Umbilical cord (tissue), 2 donors: ENCODE results near the gene CDC25B. TPM values are rescaled to one million over a fixed set of nuclear protein-coding genes. Genes with fewer than 3 reads are reported as not detected.

Experiments
- DNase-seq: peaks from one replicate; pipeline ENCODE4 v3.0.0-alpha.2; 2015; ENCODE audit warnings: low spot score
- total RNA-seq: library from RNA; depleted of rRNA; stranded (reverse); fragments of >200 nt; gene quantifications from one replicate; pipeline ENCODE4 v1.2.3, GENCODE V29; 2014; ENCODE audit warnings: low replicate concordance; ENCODE audit not compliant: insufficient read depth

The CDC25B gene
- total RNA-seq, 1 donor from 2014 or later = 6.7 TPM

DNA sequence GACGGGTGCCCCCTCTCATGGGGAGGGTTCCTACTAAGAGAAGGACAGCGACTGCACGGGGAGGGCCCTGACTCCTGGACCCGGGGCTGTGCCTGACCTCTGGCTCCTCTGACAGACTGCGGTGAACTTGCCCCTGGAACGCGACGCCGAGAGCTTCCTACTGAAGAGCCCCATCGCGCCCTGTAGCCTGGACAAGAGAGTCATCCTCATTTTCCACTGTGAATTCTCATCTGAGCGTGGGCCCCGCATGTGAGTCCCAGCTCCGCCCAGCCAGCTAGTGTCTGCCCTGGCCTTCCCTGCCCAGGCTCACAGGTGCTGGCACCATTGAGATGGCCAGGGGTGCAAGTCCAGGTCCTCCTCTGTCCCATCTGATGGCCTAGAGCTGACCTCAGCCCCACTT, 7.2 kb downstream of the CDC25B start:
- DNase-seq = no peak

GRCh38 chr20:3803854-3804253, 7.7 kb downstream of the CDC25B start:
- DNase-seq = no peak

GRCh38 chr20:3804254-3804751, 8.2 kb downstream of the CDC25B start:
- no peak for DNase-seq

DNA sequence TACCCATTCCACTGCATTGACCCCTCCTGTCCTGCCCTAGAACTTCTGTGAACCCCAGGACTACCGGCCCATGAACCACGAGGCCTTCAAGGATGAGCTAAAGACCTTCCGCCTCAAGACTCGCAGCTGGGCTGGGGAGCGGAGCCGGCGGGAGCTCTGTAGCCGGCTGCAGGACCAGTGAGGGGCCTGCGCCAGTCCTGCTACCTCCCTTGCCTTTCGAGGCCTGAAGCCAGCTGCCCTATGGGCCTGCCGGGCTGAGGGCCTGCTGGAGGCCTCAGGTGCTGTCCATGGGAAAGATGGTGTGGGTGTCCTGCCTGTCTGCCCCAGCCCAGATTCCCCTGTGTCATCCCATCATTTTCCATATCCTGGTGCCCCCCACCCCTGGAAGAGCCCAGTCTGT, 8.7 kb downstream of the CDC25B start:
- no peak for DNase-seq

DNA sequence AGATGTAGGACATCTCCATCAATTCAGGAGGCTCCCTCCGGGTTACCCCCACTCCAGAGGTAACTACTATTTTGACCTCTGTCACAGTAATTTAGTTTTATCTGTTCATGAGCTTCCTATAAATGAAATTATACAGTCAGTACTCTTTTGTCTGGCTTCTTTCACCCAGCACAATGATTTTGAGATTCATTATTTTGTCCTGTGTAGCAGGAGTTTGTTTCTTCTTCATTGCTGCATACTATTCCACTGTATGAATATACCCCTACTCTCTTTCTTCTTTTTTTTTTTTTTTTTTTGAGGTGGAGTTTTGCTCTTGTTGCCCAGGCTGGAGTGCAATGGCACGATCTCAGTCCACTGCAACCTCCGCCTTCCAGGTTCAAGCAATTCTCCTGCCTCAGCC, 12.4 kb downstream of the CDC25B start:
- no peak for DNase-seq

DNA sequence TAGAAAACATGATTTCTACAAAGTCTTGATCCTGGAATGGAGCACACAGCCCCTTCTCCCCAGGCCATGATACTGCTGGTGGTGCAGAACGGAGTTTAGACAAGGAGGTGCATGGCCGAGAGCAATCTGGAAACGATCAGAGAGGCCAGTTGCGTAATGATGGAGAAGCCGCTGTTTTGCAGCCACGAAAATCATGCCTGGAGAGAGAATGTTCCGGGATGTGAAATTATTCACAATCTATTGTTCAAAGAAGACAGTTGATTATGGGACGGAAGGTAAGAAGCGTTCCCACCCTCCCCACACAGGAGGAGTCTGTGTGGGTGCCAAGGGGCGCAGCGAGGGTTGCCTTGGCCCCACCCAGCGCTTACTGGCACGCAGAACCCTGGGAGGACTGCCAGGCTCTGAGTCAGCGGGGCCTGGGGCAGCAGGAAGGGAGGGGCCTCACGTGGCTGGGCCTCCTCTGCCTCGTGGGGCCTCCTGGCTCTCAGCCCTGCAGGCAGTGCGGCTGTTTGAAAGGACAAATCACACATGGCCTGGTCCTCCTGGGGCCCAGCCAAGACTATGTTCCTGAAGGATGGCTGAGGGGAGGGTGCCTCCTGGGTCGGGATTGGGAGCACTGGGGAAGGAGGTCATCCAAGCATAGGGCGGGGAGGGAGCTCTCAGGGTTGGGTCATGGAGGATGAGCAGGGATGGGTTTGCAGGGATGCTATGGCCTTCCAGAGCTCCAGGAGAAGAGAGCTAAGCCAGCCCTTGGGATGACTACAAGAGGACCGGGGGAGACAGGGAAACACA, 15.6 kb downstream of the CDC25B start:
- peak; percentile 99 for DNase-seq

GRCh38 chr20:3812259-3812681, 16.2 kb downstream of the CDC25B start:
- no peak for DNase-seq

DNA sequence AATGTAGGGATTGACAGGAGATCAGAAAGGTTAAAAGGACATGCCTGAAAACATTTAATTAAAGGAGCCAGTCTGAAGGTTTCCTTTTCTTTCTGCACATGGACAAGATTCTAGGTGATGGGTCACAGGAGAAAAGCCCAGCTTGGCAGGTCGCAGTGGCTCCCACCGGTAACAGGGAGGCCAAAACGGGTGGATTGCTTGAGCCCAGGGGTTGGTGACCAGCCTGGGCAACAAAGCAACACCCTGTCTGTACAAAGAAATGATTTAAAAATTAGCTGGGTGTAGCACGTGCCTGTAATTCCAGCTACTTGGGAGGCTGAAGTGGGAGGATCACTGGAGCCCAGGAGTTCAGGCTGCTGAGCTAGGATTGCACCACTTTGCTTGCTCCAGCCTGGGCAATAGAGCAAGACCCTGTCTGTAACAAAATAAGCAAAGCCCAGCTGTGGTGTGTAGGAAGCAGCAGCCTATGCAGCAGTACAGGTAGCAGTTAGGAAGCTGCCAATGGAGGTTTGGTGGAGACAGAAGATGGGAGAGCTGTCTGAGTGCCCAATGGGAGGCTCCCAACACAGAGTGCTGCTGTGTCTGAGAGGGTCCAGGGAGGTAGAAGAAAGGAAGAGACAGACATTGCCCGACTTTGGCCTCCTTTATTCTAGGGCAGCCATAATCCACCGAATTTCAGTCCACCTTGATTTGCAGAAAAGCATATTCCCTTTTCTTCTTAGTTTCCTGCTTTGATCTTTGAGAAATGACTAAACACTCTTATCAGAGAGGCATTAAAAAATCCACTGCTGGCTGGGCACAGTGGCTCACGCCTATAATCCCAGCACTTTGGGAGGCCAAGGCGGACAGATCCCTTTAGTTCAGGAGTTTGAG, 17.1 kb downstream of the CDC25B start:
- DNase-seq = peak; percentile 84

DNA sequence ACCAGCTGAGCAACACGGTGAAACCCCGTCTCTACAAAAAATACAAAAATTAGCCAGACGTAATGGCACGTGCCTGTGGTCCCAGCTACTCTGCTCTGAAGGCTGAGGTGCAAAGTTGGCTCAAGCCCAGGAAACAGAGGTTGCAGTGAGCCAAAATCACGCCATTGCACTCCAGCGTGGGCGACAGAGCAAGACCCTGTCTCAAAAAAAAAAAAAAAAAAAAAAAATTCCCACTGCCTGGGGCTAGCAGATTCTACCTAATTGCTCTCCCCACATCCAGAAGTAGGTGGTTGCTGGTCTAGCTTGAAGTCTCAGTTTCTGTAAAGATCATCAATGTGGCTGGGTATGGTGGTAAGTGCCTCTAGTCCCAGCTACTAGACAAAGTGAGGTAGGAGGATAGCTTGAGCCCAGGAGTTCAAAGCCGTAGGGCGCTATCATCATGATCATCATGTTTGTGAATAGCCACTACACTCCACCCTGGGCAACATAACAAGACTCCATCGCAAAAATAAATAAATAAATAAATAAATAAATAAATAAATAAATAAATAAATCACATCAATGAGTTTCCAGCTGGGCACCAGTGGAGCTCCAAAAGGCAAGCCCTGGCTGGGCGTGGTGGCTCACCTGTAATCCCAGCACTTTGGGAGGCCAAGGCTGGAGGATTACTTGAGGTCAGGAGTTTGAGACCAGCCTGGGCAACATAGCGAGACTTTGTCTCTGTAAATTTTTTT, 17.9 kb downstream of the CDC25B start:
- DNase-seq = no peak

GRCh38 chr20:3814928-3815495, 18.9 kb downstream of the CDC25B start:
- no peak for DNase-seq

GRCh38 chr20:3815703-3816315, 19.7 kb downstream of the CDC25B start:
- no peak for DNase-seq

DNA sequence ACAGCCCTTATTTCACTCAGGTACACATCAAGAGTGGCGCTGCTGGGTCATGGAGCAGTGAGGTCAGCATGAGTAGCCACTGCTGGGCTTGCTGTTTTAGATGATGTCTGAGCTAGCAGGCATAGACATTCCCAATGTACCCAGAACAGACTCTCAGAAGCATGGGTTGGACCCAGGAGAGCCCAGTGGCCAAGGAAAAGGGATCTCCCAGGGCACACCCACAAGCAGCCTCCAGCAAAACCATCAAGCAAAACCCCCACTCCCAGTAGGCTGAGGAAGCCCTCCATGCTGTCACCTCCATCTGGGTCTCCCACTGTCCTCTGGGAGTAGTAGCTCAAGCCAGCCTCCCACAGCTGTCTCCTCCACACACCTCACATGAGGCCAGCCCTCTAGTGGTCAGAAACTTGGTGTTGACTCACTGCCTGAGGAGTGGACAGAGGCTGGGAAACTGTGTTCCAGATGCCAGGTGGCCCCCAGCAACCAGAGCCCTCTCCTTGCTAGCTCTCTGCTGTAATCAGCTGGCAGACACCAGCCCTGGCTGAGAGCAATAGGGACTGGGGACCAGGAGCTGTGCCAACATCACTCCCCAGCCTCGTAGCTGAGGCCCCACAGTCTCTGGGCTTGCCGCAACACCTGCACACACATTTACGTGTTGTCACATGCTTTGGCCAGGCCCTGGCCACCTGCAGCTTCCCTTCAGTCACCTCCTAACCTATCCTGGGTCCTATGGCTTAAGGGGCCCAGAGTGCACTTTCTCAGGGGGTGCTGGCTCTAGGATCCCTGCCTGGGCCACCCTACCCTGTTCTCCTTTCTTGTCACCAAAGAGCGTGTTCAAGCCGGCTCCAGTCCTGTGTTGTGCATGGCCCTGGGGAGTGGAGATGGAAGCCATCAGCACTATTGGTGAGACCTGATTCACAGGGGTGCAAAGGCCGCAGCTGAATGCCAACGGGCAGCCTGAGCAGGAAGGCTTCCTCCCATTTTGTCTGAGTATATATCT, 22.3 kb downstream of the CDC25B start:
- DNase-seq = peak; percentile 77

GRCh38 chr20:3819411-3820047, 23.4 kb downstream of the CDC25B start:
- no peak for DNase-seq

DNA sequence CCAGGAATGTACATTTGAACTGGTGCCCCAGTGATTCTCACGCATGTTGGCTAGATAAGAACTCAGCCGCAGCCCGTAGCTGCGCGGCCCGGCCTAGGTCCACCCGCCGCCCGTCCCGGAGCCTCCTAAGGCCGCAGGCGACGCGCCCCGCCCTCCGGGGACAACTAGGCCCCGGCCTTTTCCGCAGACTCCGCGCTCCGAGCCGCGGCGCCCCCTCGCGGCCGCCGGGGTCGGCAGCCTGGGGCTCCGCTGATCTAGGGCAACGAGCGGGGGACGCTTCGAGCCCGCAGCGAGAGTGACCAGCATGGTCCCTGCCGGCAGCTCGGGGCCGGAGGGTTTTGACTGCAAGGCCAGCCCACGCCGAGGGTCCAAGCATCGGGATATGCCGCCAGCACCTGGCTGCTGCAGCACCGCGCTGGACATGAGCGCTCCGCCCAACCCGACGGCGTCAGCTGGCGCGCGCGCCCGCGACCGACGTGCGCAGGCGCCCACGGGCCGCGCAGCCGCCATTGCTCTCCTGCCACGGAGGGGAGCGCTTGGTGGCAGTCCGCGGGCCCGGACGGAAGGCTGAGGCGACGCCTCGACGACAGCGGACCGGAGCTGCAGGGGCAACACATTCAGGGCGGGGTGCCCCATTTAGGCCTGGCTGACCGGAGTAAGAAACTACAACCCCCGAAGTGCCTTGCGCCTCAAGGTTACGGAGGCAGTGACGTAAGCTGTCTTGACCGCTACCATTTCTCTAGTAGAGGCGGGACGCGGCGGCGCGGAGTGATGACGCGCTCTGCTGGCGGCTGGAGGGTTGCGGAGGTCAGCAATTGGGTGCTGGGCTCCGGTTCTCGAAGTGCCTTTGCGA, 24.2 kb downstream of the CDC25B start, which contains the start of gene AP5S1:
TSS of gene AP5S1 (plus strand) at position 500 of the 853 bp plus-strand sequence. CDS start 1,571 bp downstream, outside the sequence.
- peak; percentile 98 for DNase-seq

DNA sequence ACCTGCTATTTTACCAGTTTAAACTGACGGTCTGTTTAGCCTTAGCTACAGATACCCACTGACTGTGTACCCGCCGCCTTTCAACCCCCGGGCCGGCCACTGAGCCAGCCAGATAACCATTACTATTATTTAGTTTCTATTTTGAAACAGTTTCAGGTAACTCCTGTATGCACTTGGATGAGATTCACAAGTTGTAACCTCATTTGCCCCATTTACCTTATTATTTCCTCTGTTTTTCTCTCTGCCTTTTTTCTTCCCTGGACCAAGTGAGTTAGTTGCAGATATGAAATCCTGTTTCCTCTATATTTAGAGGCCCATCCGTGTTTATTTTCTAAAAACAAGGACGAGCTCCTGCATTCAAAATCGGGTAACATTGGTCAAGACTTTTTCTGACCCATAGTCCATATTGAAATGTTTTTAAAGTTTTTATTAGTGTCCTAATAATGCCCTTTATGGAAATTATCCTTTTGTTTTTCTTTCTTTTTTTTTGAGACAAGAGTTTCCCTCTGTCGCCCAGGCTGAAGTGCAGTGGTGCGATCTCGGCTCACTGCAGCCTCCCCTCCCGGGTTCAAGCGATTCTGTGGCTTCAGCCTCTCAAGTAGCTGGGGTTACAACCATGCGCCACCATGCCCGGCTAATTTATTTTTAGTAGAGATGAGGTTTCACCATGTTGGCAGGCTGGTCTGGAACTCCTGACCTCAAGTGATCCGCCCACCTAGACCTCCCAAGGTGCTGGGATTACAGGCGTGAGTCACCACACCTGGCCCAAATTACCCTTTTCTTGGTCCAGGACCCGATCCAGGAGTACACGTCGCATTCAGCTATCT, 25.0 kb downstream of the CDC25B start:
- DNase-seq = no peak

DNA sequence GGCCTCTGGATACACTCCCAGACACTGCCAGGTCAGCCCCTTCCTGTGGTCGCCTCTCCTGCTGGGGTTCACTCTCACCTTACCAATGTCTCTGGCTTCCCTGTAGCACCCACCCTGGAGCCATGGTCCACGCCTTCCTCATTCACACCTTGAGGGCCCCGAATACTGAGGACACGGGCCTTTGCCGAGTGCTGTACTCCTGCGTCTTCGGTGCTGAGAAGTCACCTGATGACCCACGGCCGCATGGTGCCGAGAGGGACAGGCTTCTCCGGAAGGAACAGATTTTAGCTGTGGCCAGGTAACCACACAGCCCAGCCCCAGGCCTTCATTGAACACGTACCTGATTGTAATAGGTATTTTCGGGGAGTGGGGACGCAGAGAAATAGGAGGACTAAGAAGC, 25.9 kb downstream of the CDC25B start:
- DNase-seq = no peak

- no peak for DNase-seq
Measured at GRCh38 chr20:3823881-3824280, 27.8 kb downstream of the CDC25B start.
